Neural progenitor cell (in vitro differentiated cells): Measurements from ENCODE around the gene TMEM164. TPM values are rescaled to one million over a fixed set of nuclear protein-coding genes. Genes with fewer than 3 reads are reported as not detected.

ENCODE experiments used
- DNase-seq: peaks from one replicate; pipeline ENCODE4 v3.0.0-alpha.2; 2016; ENCODE audit warnings: low spot score
- H2AFZ ChIP-seq: fragments of 200-600 bp; sonication (generic); replicated peaks from 2 replicates; pipeline ENCODE4 v1.6.1; 2016; ENCODE audit warnings: antibody characterized with exemption
- H3F3A ChIP-seq: fragments of 200-600 bp; sonication (generic); 2 replicates; pipeline ENCODE4 v1.6.1; 2016; ENCODE audit warnings: antibody characterized with exemption, low read depth
- H3K27ac ChIP-seq: fragments of 200-600 bp; sonication (generic); 2 replicates; pipeline ENCODE4 v1.5.1; 2016; ENCODE audit warnings: mild to moderate bottlenecking
- H3K27me3 ChIP-seq: fragments of 200-600 bp; sonication (generic); 2 replicates; pipeline ENCODE4 v1.6.1; 2016; ENCODE audit warnings: mild to moderate bottlenecking, moderate library complexity
- H3K36me3 ChIP-seq: fragments of 200-600 bp; sonication (generic); 2 replicates; pipeline ENCODE4 v1.5.1; 2016
- H3K4me1 ChIP-seq: fragments of 200-600 bp; sonication (generic); 2 replicates; pipeline ENCODE4 v1.6.1; 2016; ENCODE audit warnings: mixed run types
- H3K4me2 ChIP-seq: fragments of 200-600 bp; sonication (generic); 2 replicates; pipeline ENCODE4 v1.6.1; 2016
- H3K4me3 ChIP-seq: fragments of 200-600 bp; sonication (generic); 2 replicates; pipeline ENCODE4 v1.5.1; 2016
- H3K79me2 ChIP-seq: fragments of 200-600 bp; sonication (generic); 2 replicates; pipeline ENCODE4 v1.6.1; 2016; ENCODE audit warnings: low read depth
- H3K9ac ChIP-seq: fragments of 200-600 bp; sonication (generic); 2 replicates; pipeline ENCODE4 v1.6.1; 2016
- H3K9me3 ChIP-seq: fragments of 200-600 bp; sonication (generic); 2 replicates; pipeline ENCODE4 v1.5.1; 2016; ENCODE audit warnings: low read depth
- H4K20me1 ChIP-seq: fragments of 200-600 bp; sonication (generic); 2 replicates; pipeline ENCODE4 v1.6.1; 2016; ENCODE audit warnings: low read depth
- H3K27ac Mint-ChIP-seq: 3 replicates; pipeline ENCODE4 v1.8.0; 2021; ENCODE audit warnings: mixed read lengths
- H3K27me3 Mint-ChIP-seq: 2 replicates; pipeline ENCODE4 v1.8.0; 2022; ENCODE audit warnings: low read depth, mild to moderate bottlenecking, inconsistent platforms, moderate library complexity, mixed read lengths; ENCODE audit not compliant: insufficient read depth
- H3K36me3 Mint-ChIP-seq: 3 replicates; pipeline ENCODE4 v1.8.0; 2021; ENCODE audit warnings: mixed read lengths
- H3K4me1 Mint-ChIP-seq: 3 replicates; pipeline ENCODE4 v1.8.0; 2021; ENCODE audit warnings: mixed read lengths
- H3K4me3 Mint-ChIP-seq: 3 replicates; pipeline ENCODE4 v1.8.0; 2021; ENCODE audit warnings: mild to moderate bottlenecking, moderate library complexity, mixed read lengths
- H3K9me3 Mint-ChIP-seq: 3 replicates; pipeline ENCODE4 v1.8.0; 2020; ENCODE audit warnings: mixed read lengths
- EZH2 ChIP-seq: fragments of 200-600 bp; sonication (generic); IDR thresholded peaks from 2 replicates; pipeline ENCODE4 v1.6.1; 2017; ENCODE audit warnings: antibody characterized with exemption, mild to moderate bottlenecking, moderate library complexity
- EZH2phosphoT487 ChIP-seq: fragments of 200-600 bp; sonication (generic); IDR thresholded peaks from 2 replicates; pipeline ENCODE4 v1.6.1; 2017; ENCODE audit warnings: antibody characterized with exemption
- total RNA-seq: library from RNA; depleted of rRNA; stranded (reverse); fragments of >200 nt; gene quantifications from 2 replicates; pipeline ENCODE4 v1.2.3, GENCODE V29; 2015; ENCODE audit warnings: low replicate concordance
- TF ChIP-seq, protein P1 (sequence below): fragments of 200-600 bp; sonication (generic); IDR thresholded peaks from 2 replicates; pipeline ENCODE4 v1.5.1; 2017; ENCODE audit warnings: antibody characterized with exemption, mild to moderate bottlenecking

TMEM164 gene
- total RNA-seq, 1 donor from 2014 or later, result 15.5 TPM

DNA sequence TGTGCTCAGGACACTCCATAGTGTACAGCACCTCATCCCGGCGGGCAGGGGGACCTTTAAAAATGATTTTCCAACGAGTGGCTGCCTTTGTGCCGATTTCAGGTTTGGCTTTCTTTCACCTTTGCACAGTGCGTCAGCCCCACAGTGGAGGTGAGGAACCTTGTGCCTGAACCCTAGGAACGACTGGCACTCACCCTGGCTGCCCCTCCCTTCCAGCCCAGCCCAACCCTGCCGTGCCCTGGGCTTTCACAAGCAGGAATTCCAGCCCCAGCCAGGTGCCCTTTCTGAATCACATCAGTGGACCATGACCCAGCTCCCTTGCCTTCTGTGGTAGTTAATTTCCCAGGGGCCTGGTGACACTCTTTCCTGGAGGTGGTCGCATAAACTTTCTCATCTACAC is 1.3 kb downstream of the TMEM164 start:
- Histone ChIP-seq H2AFZ (no peak overlapping the region), H4K20me1 (peaks cover 12% of the 10 kb centered on the region), H3K79me2 (peaks cover 7% of the 10 kb centered on the region), H3K9ac (no peak overlapping the region), H3K4me2 (peak overlapping the region; percentile 83), H3K27me3 (no peaks in the 10 kb centered on the region), H3K4me3 (no peak overlapping the region), H3F3A (no peaks in the 10 kb centered on the region), H3K9me3 (no peaks in the 10 kb centered on the region), H3K4me1 (no peaks in the 10 kb centered on the region), H3K27ac (no peak overlapping the region), H3K36me3 (no peaks in the 10 kb centered on the region)
- Mint-ChIP-seq H3K9me3 (no peaks in the 10 kb centered on the region), H3K4me1 (peaks cover 59% of the 10 kb centered on the region), H3K27me3 (peaks cover 7% of the 10 kb centered on the region), H3K27ac (no peak overlapping the region), H3K36me3 (peaks cover 15% of the 10 kb centered on the region), H3K4me3 (peak overlapping the region; percentile 95)
- DNase-seq, result peak; percentile 7
- no peak for TF ChIP-seq EZH2
- TF ChIP-seq, protein P1, sequence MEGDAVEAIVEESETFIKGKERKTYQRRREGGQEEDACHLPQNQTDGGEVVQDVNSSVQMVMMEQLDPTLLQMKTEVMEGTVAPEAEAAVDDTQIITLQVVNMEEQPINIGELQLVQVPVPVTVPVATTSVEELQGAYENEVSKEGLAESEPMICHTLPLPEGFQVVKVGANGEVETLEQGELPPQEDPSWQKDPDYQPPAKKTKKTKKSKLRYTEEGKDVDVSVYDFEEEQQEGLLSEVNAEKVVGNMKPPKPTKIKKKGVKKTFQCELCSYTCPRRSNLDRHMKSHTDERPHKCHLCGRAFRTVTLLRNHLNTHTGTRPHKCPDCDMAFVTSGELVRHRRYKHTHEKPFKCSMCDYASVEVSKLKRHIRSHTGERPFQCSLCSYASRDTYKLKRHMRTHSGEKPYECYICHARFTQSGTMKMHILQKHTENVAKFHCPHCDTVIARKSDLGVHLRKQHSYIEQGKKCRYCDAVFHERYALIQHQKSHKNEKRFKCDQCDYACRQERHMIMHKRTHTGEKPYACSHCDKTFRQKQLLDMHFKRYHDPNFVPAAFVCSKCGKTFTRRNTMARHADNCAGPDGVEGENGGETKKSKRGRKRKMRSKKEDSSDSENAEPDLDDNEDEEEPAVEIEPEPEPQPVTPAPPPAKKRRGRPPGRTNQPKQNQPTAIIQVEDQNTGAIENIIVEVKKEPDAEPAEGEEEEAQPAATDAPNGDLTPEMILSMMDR, result no peak
- TF ChIP-seq EZH2phosphoT487, result no peak

DNA sequence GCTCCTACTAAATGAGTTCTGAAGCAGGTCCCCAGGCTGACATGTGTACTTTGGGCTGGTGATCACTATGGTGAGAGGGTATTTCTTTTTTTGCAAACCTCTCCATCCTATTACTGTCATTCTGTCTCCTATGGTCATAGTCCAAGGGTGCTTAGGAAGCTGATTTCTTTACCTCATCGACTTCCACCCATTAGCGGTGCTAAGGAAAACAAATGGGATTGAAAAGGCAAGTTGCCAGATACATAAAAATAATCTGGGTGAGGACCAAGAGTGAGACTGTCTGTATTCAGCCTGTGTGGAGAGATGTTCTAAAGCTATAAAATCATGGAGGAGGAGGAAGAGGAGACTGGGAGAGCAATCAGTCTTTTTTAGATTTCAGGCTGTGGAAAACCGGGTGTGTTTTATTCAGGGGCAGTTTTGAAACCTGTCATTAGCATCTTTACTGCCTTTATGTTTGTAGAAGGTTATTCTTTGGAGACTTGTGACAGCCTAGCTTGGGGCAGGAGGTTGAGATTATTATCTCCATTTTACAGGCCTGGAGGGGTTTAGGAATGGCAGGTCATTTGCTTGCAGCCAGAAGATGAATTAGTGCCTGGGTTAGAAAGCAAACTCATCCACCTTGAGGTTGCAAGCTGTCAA is 1.9 kb downstream of the TMEM164 start:
- no peaks in the 10 kb centered on the region for H3K9me3 ChIP-seq
- no peak overlapping the region for H3K4me2 ChIP-seq
- no peaks in the 10 kb centered on the region for H3K27me3 ChIP-seq
- no peak overlapping the region for H3K9ac ChIP-seq
- no peaks in the 10 kb centered on the region for H3F3A ChIP-seq
- peaks cover 19% of the 10 kb centered on the region for H3K36me3 Mint-ChIP-seq
- peaks cover 12% of the 10 kb centered on the region for H4K20me1 ChIP-seq
- H3K4me1 Mint-ChIP-seq, result peaks cover 62% of the 10 kb centered on the region
- peaks cover 7% of the 10 kb centered on the region for H3K79me2 ChIP-seq
- no peaks in the 10 kb centered on the region for H3K9me3 Mint-ChIP-seq
- H2AFZ ChIP-seq, result no peak overlapping the region
- H3K27ac ChIP-seq, result no peak overlapping the region
- H3K36me3 ChIP-seq, result no peaks in the 10 kb centered on the region
- no peak for DNase-seq
- H3K4me3 Mint-ChIP-seq, result peak overlapping the region; percentile 95
- TF ChIP-seq EZH2phosphoT487 (no peak), EZH2 (no peak)
- TF ChIP-seq, protein P1, result no peak
- H3K27ac Mint-ChIP-seq, result no peak overlapping the region
- H3K4me3 ChIP-seq, result no peak overlapping the region
- H3K4me1 ChIP-seq, result no peaks in the 10 kb centered on the region
- peaks cover 7% of the 10 kb centered on the region for H3K27me3 Mint-ChIP-seq

DNA sequence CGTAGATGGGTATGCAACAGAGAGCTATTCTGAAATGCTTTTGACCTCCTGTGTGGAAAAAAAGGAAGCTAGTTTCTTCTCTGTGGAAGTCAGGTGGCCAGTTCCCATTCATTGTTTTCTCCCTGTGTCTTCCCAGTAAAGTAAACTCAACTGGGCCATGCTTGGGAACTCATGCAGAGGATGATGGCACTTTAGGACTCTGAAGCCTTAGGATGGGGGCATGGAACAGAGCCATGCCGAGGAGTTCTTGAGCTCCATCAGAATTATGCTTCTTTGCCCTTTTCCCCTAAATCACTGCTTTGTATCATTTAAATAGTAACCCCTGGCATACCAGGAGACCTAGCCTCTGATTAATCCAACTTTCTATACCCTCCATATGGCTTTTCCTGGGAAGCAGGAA is 3.2 kb downstream of the TMEM164 start:
- Histone ChIP-seq H3K4me1 (no peaks in the 10 kb centered on the region), H3K4me3 (no peak overlapping the region), H2AFZ (no peak overlapping the region), H3F3A (no peaks in the 10 kb centered on the region), H3K9me3 (no peaks in the 10 kb centered on the region), H3K36me3 (no peaks in the 10 kb centered on the region), H3K4me2 (no peak overlapping the region), H4K20me1 (peaks cover 12% of the 10 kb centered on the region), H3K79me2 (peaks cover 7% of the 10 kb centered on the region), H3K9ac (no peak overlapping the region), H3K27me3 (no peaks in the 10 kb centered on the region), H3K27ac (no peak overlapping the region)
- TF ChIP-seq EZH2 (no peak), EZH2phosphoT487 (no peak)
- TF ChIP-seq, protein P1, result no peak
- Mint-ChIP-seq H3K9me3 (no peaks in the 10 kb centered on the region), H3K4me3 (no peak overlapping the region), H3K27me3 (peaks cover 5% of the 10 kb centered on the region), H3K36me3 (peaks cover 30% of the 10 kb centered on the region), H3K27ac (no peak overlapping the region), H3K4me1 (peaks cover 59% of the 10 kb centered on the region)
- DNase-seq, result no peak
